Measurements from ENCODE around the gene RNF126.
"Not testable (repeated sequence)": the region's sequence is repeated elsewhere in the genome, so short reads cannot be mapped to it uniquely, and the experiment has no call there.

The RNF126 gene

DNA sequence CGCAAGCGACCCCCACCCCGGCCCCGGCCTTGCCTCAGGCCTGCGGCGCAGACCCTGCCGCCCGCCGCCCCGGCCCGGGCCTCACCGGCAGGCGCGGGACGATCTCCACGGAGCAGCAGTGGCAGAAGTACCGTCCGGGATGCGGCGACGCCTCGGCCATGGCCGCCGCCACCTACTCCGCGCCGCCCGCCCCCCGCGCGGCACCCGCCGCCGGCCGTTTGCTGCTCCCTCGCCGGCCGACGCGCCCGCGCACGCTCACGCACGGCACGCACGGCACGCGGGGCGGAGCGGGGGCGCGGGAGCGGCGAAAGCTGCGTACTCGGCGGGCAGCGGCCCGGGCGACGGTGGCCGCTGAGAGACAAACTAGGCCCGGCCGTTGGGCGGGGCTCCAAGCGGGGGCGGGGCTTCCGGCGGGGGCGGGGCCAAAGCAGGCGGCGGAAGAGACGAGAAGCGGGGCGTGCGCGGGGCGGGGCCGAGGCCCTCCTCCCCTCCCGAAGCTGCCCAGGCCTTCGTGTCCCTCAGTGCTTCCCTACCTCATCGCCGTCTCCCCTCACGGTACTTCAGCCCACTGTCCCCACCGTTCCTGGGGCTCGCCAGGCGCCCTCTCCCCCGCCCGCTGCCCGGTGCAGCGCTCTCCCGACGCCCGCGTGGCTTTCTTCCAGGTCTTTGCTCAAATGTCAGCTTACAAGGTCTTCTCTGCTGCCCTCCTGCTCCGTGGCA, at the start of gene RNF126:
Gene RNF126 (minus strand): TSS at position 253 of the 720 bp plus-strand sequence. CDS start 93 bp downstream, at position 160.
- DNase-seq (ENCODE audit: insufficient read length, low spot score) = peak; percentile 95
- peak; percentile 61 for FAIRE-seq

DNA sequence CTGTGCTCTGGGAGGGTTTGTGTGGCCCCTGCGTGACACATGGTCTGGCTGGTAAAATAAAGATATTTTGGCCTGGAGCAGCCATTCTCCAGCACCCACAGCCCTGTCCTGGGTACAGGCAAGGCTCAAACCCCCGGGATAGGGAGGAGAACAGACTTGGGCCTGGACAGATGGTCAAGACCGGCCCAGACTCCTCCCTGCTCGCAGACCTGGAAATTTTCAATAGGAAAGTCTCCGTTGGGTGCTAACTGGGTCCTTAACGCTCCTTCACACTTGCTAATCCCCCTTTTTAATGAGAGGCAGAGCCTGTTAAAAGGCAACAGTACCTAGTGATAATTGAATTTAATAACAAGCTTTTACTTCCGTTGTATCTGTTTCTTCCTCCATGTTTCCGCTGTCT, 48.2 kb upstream of the RNF126 start:
- DNase-seq (ENCODE audit: insufficient read length, low spot score) (no peak), FAIRE-seq (no peak)

DNA sequence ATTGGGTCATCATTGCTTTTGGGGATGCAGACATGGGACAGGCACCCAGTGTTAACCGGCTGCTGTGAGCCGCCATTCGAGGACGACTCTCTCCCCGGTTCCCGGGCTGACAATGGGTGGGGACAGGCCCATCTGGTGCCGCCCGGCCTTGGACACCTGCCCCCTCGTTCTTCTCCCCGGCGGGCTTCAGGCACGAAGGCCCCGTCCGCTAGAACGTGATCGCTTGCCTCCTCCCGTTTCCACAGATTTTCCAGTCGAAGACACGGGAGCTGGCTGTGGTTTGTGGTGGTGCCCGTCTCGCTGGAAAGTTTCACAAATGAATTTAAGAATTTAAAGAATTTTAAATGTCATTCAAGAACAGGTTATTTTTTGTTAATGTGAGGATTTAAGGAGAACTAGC, 47.8 kb upstream of the RNF126 start:
- DNase-seq (ENCODE audit: insufficient read length, low spot score) (no peak), FAIRE-seq (no peak)

DNA sequence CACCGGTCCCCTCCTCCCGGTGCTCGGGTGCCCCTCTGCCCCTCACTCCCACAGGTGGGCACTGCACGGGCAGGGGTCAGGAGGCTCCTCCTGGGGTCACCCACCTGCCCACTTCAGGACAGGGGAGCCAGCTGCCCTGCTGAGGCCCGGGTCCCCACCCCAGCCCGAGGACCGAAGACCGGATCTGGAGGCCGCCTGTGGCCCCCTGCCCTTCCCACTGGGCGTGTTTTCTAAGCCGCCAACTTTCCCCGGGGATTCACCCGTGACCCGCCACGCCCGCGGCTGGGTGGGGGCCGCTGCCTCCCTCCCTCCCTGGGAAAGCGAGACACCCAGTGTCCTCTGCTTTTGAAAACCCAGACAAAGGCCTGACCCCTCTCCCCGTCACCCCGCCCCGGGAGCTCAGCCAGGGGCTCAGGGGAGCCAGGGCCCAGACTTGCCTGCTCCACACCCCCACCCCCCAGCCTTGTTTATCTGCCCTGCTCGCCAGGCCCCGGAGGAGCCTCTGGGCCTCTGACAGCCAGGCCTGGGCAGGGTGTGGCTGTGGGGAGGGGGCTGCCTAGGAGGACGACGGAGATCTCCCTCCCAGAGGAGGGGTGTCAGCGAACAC, 47.1 kb upstream of the RNF126 start:
- FAIRE-seq = no peak

DNA sequence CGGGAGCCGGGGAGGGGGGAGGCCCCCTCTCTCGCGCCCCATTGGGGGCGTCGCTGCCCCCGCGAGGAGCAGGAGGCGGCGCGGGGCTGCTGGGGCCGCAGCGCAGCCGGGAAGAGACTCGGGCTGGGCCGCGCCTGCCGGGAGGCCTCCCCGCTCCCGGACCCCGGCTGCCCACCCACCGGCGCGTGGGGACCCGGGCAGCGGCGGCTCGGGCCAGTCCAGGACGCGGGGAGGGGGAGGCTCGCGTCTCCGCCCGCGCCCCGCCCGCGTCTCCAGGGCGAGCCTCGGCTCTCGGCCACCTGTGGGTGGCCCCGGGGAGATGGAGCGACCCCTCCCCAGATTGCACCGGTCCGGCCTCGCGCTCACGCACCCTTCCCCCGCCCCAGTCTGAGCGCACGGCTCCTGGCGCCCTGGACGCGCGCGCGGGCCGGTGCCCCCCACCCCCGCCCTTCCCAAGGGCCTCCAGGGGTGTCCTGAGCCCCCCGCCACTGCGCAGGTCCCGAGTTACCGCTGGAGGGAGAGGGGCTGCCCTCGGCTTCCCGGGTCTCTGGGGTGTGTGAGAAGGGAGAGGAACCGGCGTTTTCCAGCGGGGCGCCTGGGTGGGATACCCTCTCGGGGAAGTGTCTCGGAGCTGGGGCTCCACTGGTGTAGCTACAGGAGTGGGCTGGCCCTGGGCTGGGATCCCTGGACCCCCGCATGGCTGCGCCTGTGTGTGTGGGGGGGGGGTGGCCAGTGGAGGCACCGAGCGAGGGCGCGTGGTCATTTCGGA, 46.4 kb upstream of the RNF126 start:
- DNase-seq (ENCODE audit: insufficient read length, low spot score) (no peak), FAIRE-seq (no peak)

More for the DNA sequence above, 47.1 kb upstream of the RNF126 start:
- DNase-seq (ENCODE audit: insufficient read length, low spot score) = no peak

DNA sequence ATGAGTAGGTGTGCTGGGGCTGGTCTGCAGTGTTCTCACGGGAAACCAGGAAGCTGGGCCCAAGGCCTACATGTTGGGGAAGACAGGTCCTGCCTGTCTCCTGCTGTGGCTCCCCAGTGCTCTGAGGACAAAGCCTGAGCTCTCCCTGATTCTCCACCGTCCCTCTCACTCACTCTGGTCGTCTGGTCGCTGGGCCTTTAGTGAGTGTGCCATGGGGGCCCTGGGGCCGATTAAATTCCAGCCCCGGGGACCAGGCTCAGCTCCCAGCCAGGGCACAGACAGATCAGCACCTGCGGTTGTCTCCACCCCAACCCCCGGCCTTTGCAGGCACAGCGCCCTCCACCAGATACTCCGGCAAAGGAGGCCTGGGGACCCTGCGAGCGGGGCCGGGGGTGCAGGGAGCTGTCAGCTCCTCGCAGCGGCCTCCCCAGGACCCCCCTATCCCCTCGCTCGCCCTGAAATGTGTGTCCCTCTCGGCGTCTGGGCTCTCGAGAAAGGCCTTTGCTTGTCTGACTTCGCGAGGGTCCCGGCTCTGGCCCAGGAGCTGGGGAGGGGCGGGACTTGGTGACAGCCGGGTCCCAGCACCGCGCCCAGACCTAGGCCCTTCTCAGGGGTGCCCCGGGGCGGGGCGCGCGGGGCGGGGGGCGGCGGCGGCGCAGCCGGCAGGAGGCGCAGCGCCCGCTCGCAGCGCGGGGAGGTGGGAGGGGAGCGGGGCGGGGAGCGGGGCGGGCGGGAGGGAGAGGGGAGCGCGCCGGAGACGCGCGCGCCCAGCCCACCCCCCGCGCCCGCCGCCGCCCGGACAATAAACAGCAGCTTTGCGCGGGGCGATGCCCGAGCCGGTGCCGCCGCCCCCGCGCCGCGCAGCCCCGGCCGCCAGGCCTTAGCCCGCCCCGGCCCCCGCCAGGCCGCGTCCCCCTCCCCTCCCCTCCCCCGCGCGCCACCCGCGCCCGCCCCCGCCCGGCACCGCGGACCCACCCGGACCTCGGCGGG, 45.4 kb upstream of the RNF126 start, which contains the start of gene PALM:
Gene PALM (plus strand): TSS at position 782 of the 990 bp plus-strand sequence. CDS start 212 bp downstream, outside the sequence.
- DNase-seq (ENCODE audit: insufficient read length, low spot score) (no peak), FAIRE-seq (no peak)

DNA sequence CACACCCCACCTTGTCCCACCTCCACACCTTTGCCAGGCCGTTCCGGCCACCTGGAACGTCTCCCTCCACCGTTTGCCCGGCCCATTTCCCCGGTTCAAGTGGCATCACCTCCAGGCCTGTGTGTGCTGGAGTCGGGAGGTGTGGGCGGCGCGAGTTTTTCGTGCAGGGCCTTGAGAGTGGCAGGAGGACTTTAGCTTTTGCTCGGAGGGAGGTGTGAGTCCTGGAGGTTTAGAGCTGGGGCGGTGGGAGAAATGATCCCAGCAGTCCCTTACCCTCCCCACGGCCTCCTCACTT, 41.4 kb upstream of the RNF126 start:
- FAIRE-seq = no peak
- no peak for DNase-seq (ENCODE audit: insufficient read length, low spot score)

DNA sequence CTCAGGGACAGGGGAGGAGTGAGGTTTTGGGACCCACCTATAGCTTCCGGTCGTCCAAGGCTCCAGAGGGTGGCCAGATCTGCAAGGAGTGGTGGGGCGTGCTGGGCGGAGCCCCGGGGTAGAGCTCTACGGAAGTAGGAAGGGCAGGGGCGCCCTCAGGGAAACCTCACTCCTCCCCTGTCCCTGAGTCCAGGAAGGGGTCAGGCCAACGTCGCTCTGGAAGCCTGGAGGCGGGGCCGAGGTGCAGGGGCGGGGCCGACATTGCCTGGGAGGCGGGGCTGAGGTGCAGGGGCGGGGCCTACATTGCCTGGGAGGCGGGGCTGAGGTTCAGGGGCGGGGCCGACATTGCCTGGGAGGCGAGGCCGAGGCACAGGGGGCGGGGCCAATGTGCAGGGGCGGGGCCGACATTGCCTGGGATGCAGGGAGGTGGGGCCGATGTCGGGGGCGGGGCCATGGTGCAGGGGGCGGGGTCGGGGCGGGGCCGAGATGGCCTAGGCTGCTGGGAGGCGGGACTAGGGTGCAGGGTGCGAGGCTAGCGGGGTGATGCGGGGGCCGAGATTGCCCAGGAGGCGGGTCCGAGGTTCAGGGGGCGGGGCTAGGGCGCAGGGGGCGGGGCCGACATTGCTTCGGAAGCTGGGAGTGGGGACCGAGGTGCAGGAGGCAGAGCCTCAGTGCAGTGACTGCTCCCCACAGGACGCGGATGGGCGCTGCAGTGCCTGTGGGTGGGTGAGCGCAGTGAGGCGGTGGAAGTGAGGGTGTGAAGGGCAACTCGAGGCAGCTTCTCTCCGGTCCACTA, 40.8 kb upstream of the RNF126 start:
- DNase-seq (ENCODE audit: insufficient read length, low spot score) (peak; percentile 54), FAIRE-seq (no peak)

DNA sequence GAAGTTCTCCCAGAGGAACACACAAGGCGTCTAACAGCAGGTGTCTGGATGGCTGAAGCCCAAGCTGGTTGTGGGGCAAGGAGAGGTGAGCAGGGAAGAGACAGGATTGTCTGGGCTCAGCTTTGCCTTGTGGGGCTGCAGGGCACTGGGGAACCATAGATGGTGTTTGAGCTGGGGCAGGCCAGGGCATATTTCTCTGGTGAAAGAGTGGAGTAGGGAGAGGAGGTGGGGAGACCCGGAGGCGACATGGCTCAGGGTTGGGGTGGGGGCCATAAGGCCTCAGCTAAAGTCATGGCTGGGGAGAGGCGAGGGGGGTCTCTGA, 40.3 kb upstream of the RNF126 start:
- FAIRE-seq = no peak

DNA sequence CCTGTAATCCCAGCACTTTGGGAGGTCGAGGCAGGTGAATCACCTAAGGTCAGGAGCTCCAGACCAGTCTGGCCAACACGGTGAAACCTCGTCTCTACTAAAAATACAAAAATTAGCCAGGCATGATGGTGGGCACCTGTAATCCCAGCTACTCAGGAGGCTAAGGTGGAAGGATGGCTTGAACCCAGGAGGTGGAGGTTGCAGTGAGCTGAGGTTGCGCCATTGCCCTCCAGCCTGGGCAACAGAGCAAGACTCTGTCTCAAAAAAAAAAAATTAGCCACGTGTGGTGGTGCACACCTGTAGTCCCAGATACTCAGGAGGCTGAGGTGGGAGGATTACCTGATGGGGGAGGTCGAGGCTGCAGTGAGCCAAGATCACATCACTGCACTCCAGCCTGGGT, 39.8 kb upstream of the RNF126 start:
- not testable (repeated sequence) for DNase-seq (ENCODE audit: insufficient read length, low spot score); FAIRE-seq

More for the DNA sequence above, 40.3 kb upstream of the RNF126 start:
- no peak for DNase-seq (ENCODE audit: insufficient read length, low spot score)

DNA sequence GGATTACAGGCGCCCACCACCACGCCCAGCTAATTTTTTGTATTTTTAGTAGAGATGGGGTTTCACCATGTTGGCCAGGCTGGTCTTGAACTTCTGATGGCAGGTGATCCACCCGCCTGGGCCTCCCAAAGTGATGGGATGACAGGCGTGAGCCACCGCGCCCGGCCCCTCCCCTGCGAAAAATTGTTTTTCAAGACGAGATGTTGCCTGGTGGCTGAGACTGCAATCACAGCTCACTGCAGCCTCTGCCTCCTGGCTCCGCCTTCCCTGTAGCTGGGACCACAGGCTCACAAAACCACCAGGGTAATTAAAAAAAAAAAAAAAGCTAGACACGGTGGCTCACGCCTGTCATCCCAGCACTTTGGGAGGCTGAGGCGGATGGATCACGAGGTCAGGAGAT, 36.9 kb upstream of the RNF126 start:
- not testable (repeated sequence) for FAIRE-seq

DNA sequence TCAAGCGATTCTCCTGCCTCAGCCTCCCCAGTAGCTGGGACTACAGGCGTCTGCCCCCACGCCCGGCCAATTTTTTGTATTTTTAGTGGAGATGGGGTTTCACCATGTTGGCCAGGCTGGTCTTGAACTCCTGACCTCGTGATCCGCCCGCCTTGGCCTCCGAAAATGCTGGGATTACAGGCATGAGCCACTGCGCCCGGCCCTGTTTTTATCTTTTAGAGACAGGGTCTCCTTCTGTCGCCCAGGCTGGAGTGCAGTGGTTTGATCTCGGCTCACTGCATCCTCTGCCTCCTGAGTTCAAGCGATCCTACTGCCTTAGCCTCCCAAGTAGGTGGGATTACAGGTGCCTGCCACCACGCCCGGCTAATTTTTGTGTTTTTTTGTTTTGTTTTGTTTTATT, 35.5 kb upstream of the RNF126 start:
- FAIRE-seq; DNase-seq (ENCODE audit: insufficient read length, low spot score): not testable (repeated sequence)

More for the DNA sequence above, 36.9 kb upstream of the RNF126 start:
- not testable (repeated sequence) for DNase-seq (ENCODE audit: insufficient read length, low spot score)

DNA sequence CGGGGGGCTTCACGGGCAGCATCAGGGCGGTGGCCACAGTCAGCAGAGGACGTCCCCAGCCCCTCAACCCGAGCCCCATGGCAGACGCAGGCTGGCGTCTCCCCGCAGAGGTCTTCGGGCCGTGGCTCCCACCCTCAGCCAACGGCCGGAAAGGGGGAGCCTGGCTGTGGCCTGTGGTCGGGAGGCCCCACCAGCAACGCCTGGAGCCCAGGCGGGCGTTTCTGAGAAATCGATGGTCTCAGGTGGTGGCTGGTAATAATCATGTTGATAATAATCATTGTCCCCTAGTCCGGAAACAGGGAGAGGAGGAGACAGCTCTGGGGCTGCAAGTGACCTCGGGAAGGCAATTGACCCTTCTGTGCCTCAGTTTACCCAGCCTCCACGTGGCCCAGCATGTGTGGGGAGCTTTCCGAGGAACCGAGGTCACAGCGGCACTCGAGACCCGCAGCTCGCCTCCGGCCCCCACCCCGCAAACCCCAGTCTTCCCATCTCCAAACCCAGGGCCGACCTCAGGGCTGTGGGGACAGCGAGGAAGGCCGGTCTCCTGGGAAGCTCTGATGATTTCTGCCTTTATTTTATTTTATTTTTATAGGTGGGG, 32.4 kb upstream of the RNF126 start, which contains the start of gene PRSS57:
Gene PRSS57 (minus strand): TSS at position 101 of the 598 bp plus-strand sequence. CDS start 22 bp downstream, at position 79.
- FAIRE-seq (no peak), DNase-seq (ENCODE audit: insufficient read length, low spot score) (no peak)

DNA sequence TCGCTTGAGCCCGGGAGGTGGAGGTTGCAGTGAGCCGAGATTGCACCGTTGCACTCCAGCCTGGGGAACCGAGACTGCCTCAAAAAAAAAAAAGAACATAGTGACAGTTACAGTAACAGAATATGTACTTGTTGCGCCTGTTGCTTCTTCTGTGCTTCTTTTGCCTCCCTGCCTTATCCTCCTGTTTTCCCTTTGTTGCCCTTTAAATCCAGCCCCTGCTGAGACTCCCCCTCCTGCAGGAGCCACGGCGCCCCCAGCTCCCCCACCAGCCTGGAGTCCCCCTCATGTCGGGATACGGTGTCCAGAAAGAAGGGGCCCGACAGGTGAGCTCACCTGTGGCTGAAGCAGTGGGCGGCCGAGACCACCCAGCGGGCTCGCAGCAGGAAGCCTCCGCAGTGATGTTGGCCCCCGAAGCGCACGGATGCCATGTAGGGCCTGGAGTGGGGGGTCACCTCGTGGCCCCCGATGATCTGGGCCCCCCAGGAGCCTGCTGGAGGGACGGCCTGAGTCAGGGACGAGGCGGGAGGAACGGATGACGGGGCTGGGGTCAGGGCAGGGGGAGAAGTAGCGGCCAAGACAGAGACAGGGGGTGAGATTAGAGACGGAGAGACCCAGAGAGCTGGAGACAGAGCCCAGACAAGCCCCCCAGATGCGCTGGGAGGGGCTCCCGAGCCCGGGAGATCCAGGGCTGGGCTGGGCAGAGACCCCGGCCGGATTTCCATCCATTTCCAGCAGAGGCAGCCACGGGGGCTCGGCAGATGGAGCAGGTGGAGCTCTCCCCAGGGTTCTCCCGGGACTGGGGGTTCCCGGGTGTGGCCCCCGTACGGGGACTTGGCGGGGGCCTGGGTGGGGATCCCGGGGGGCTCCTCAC, 31.7 kb upstream of the RNF126 start:
- DNase-seq (ENCODE audit: insufficient read length, low spot score) (no peak), FAIRE-seq (no peak)

DNA sequence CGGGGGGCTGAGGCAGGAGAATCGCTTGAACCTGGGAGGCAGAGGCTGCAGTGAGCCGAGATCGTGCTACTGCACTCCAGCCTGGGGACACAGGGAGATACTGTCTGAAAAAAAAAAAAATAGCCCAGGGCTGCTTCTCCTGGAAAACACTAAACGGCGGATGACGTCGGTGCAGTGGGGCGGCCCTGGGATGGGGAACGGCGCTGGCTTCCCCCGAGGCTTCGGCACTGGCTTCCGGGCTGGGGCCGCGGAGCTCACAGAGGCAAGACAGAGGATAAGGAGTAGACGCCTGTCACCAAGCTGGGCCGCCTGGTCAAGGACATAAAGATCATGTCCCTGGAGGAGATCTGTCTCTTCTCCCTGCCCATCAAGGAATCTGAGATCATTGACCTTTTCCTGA, 27.2 kb upstream of the RNF126 start:
- FAIRE-seq = no peak
- DNase-seq (ENCODE audit: insufficient read length, low spot score) = no peak

DNA sequence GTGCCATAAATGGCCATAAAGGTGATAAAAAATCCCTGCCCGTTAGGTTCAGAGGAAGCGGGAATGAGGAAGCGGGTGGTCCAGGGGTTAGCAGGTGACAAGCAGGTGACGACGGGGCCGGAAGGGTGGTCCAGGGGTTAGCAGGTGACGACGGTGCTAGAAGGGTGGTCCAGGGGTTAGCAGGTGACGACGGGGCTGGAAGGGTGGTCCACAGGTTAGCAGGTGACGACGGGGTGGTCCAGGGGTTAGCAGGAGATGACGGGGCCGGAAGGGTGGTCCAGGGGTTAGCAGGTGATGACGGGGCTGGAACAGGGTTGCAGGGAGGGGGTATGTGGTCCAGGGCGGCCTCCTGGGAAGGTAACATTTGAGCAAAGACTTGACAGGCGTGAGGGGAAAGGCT, 26.0 kb upstream of the RNF126 start:
- FAIRE-seq (no peak), DNase-seq (ENCODE audit: insufficient read length, low spot score) (no peak)

DNA sequence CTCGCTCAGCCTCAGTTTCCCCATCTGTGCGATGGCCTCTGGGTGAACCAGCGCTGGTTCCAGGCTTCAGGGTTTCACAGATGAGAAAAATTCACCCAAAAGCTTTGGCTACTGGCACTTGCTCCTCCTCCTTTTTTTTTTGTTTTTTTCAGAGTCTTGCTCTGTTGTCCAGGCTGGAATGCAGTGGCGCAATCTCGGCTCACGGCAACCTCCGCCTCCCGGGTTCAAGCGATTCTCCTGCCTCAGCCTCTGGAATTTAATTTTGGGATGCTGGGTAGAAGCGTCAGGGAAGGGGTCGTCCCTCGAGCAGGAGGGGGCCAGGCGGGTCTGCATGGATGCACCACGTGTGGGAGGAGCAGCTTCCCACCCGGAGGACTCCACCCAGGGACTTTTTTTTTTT, 25.2 kb upstream of the RNF126 start:
- DNase-seq (ENCODE audit: insufficient read length, low spot score) (no peak), FAIRE-seq (no peak)

DNA sequence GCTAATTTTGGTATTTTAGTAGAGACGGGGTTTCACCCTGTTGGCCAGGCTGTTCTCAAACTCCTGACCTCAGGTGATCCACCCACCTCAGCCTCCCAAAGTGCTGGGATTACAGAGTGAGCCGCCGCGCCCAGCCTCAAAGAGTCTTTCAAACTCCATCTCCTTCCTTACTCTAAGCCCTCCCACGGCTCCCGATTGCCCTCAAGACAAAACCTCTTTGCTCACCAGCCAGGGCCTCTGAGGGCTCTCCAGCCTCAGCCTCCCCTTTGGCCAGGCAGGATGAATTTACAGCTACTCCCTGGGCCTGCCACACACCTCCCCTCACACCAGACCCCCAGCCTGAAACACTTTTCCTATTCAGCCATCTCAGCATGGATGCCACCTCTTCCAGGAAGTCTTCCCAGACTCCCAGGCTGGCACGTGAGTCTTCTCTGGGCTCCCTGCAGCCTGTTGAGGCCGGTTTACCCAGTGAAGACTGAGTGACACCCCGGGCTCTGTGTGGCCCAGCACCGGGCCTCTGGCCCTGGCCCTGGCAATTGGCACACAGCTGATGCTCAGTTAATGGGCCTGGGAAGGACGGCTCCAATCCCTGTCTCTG, 24.7 kb upstream of the RNF126 start:
- no peak for DNase-seq (ENCODE audit: insufficient read length, low spot score)
- FAIRE-seq = no peak
